Pons (tissue), 1 donor: ENCODE measurements around the gene NCAPD2.
A peak's percentile ranks its signal among the peaks of the same experiment; 100 is the strongest.

ENCODE experiments used
- DNase-seq: peaks from one replicate; pipeline ENCODE4 v3.0.0-alpha.2; 2016; ENCODE audit warnings: low spot score

The NCAPD2 gene

DNA sequence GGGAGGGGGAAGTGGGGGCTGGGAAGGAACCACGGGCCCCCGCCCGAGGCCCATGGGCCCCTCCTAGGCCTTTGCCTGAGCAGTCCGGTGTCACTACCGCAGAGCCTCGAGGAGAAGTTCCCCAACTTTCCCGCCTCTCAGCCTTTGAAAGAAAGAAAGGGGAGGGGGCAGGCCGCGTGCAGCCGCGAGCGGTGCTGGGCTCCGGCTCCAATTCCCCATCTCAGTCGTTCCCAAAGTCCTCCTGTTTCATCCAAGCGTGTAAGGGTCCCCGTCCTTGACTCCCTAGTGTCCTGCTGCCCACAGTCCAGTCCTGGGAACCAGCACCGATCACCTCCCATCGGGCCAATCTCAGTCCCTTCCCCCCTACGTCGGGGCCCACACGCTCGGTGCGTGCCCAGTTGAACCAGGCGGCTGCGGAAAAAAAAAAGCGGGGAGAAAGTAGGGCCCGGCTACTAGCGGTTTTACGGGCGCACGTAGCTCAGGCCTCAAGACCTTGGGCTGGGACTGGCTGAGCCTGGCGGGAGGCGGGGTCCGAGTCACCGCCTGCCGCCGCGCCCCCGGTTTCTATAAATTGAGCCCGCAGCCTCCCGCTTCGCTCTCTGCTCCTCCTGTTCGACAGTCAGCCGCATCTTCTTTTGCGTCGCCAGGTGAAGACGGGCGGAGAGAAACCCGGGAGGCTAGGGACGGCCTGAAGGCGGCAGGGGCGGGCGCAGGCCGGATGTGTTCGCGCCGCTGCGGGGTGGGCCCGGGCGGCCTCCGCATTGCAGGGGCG is 40.2 kb downstream of the NCAPD2 start, which contains the start of gene GAPDH:
GAPDH (plus strand) TSS at position 595 of the 772 bp plus-strand sequence. CDS start 316 bp downstream, outside the sequence.
- peak; percentile 98 for DNase-seq

DNA sequence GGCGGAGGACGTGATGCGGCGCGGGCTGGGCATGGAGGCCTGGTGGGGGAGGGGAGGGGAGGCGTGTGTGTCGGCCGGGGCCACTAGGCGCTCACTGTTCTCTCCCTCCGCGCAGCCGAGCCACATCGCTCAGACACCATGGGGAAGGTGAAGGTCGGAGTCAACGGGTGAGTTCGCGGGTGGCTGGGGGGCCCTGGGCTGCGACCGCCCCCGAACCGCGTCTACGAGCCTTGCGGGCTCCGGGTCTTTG is 40.7 kb downstream of the NCAPD2 start:
- DNase-seq: no peak

DNA sequence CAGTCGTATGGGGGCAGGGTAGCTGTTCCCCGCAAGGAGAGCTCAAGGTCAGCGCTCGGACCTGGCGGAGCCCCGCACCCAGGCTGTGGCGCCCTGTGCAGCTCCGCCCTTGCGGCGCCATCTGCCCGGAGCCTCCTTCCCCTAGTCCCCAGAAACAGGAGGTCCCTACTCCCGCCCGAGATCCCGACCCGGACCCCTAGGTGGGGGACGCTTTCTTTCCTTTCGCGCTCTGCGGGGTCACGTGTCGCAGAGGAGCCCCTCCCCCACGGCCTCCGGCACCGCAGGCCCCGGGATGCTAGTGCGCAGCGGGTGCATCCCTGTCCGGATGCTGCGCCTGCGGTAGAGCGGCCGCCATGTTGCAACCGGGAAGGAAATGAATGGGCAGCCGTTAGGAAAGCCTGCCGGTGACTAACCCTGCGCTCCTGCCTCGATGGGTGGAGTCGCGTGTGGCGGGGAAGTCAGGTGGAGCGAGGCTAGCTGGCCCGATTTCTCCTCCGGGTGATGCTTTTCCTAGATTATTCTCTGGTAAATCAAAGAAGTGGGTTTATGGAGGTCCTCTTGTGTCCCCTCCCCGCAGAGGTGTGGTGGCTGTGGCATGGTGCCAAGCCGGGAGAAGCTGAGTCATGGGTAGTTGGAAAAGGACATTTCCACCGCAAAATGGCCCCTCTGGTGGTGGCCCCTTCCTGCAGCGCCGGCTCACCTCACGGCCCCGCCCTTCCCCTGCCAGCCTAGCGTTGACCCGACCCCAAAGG is 41.2 kb downstream of the NCAPD2 start:
- DNase-seq: no peak

DNA sequence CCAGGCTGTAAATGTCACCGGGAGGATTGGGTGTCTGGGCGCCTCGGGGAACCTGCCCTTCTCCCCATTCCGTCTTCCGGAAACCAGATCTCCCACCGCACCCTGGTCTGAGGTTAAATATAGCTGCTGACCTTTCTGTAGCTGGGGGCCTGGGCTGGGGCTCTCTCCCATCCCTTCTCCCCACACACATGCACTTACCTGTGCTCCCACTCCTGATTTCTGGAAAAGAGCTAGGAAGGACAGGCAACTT is 41.7 kb downstream of the NCAPD2 start:
- no peak for DNase-seq

DNA sequence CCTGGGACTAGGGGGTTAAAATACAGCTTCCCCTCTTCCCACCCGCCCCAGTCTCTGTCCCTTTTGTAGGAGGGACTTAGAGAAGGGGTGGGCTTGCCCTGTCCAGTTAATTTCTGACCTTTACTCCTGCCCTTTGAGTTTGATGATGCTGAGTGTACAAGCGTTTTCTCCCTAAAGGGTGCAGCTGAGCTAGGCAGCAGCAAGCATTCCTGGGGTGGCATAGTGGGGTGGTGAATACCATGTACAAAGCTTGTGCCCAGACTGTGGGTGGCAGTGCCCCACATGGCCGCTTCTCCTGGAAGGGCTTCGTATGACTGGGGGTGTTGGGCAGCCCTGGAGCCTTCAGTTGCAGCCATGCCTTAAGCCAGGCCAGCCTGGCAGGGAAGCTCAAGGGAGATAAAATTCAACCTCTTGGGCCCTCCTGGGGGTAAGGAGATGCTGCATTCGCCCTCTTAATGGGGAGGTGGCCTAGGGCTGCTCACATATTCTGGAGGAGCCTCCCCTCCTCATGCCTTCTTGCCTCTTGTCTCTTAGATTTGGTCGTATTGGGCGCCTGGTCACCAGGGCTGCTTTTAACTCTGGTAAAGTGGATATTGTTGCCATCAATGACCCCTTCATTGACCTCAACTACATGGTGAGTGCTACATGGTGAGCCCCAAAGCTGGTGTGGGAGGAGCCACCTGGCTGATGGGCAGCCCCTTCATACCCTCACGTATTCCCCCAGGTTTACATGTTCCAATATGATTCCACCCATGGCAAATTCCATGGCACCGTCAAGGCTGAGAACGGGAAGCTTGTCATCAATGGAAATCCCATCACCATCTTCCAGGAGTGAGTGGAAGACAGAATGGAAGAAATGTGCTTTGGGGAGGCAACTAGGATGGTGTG is 42.3 kb downstream of the NCAPD2 start:
- no peak for DNase-seq

DNA sequence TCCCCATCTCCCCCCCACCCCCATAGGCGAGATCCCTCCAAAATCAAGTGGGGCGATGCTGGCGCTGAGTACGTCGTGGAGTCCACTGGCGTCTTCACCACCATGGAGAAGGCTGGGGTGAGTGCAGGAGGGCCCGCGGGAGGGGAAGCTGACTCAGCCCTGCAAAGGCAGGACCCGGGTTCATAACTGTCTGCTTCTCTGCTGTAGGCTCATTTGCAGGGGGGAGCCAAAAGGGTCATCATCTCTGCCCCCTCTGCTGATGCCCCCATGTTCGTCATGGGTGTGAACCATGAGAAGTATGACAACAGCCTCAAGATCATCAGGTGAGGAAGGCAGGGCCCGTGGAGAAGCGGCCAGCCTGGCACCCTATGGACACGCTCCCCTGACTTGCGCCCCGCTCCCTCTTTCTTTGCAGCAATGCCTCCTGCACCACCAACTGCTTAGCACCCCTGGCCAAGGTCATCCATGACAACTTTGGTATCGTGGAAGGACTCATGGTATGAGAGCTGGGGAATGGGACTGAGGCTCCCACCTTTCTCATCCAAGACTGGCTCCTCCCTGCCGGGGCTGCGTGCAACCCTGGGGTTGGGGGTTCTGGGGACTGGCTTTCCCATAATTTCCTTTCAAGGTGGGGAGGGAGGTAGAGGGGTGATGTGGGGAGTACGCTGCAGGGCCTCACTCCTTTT is 43.1 kb downstream of the NCAPD2 start:
- DNase-seq: no peak

DNA sequence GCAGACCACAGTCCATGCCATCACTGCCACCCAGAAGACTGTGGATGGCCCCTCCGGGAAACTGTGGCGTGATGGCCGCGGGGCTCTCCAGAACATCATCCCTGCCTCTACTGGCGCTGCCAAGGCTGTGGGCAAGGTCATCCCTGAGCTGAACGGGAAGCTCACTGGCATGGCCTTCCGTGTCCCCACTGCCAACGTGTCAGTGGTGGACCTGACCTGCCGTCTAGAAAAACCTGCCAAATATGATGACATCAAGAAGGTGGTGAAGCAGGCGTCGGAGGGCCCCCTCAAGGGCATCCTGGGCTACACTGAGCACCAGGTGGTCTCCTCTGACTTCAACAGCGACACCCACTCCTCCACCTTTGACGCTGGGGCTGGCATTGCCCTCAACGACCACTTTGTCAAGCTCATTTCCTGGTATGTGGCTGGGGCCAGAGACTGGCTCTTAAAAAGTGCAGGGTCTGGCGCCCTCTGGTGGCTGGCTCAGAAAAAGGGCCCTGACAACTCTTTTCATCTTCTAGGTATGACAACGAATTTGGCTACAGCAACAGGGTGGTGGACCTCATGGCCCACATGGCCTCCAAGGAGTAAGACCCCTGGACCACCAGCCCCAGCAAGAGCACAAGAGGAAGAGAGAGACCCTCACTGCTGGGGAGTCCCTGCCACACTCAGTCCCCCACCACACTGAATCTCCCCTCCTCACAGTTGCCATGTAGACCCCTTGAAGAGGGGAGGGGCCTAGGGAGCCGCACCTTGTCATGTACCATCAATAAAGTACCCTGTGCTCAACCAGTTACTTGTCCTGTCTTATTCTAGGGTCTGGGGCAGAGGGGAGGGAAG is 43.9 kb downstream of the NCAPD2 start:
- peak; percentile 83 for DNase-seq

DNA sequence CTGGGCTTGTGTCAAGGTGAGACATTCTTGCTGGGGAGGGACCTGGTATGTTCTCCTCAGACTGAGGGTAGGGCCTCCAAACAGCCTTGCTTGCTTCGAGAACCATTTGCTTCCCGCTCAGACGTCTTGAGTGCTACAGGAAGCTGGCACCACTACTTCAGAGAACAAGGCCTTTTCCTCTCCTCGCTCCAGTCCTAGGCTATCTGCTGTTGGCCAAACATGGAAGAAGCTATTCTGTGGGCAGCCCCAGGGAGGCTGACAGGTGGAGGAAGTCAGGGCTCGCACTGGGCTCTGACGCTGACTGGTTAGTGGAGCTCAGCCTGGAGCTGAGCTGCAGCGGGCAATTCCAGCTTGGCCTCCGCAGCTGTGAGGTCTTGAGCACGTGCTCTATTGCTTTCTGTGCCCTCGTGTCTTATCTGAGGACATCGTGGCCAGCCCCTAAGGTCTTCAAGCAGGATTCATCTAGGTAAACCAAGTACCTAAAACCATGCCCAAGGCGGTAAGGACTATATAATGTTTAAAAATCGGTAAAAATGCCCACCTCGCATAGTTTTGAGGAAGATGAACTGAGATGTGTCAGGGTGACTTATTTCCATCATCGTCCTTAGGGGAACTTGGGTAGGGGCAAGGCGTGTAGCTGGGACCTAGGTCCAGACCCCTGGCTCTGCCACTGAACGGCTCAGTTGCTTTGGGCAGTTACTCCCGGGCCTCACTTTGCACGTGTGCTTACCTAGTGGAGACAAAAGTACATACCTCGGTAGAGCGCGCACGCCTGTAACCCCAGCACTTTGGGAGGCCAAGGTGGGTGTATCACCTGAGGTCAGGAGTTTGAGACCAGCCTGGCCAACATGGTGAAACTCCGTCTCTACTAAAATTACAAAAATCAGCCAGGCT is 44.8 kb downstream of the NCAPD2 start:
- peak; percentile 58 for DNase-seq

DNA sequence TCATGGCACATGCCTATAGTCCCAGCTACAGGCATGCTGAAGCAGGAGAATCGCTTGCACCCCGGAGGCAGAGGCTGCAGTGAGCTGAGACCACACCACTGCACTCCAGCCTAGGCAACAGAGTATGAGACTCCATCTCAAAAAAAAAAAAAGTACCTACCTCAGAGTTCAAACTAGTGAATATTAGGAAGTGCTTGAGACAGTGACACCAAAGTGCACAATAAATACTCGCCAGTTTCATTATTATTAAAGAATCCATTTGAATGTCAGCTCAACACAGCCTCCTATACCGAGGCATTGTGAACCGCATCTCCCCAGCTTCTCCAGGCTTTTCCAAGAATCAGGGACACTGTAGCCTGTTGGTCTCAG is 45.4 kb downstream of the NCAPD2 start:
- no peak for DNase-seq

DNA sequence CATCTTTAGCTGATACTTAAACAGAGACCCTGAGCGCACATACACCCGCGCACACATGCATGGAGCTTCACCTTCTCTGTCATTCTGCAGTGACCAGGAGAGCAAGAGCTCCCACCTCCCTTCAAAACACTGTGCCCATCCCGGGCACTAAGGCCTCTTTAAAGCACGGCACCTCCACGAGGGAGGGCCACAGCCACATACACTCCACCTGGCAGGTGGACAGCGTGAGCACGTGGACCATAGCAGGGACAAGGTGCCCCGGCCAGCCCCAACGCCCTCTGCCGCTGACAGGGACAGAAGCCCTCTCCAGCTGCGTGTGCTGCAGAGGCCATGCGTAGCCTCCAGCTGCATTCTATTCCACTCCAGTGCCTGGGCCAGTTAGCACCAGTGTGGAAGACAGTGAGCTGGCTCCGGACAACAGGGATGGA is 45.8 kb downstream of the NCAPD2 start:
- DNase-seq: no peak

DNA sequence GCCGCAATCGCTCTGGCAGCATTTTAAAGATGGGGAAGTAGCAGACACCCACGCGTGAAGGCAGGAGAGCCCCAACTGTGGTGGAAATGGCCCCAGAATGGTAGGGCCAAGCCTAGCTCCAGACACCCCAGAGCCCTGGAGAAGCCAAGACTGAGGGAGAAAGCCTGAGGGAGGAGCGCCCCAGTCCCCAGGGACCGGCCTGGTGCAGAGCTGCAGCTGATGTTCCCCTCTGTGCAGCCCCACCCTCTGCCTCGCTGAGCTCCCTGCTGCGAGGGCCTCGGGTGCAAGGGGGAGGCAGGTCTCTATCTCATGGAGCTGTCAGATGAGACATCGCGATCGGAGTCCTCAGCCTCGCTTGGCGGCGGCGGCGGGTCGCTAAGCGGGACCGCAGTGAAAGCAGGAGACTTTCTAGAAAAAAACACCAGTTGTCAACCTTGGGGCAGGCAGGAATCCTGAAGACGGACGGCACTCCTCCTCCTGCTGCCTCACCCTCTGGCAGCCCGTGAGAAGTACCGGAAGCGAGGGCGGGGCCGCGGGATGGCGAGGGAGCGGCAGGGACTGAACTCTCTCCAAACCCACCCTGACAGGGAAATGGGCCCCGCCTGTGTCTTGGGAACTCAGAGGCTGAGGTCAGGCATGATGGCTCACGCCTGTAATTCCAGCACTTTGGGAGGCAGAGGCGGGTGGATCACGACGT is 46.4 kb downstream of the NCAPD2 start:
- no peak for DNase-seq

DNA sequence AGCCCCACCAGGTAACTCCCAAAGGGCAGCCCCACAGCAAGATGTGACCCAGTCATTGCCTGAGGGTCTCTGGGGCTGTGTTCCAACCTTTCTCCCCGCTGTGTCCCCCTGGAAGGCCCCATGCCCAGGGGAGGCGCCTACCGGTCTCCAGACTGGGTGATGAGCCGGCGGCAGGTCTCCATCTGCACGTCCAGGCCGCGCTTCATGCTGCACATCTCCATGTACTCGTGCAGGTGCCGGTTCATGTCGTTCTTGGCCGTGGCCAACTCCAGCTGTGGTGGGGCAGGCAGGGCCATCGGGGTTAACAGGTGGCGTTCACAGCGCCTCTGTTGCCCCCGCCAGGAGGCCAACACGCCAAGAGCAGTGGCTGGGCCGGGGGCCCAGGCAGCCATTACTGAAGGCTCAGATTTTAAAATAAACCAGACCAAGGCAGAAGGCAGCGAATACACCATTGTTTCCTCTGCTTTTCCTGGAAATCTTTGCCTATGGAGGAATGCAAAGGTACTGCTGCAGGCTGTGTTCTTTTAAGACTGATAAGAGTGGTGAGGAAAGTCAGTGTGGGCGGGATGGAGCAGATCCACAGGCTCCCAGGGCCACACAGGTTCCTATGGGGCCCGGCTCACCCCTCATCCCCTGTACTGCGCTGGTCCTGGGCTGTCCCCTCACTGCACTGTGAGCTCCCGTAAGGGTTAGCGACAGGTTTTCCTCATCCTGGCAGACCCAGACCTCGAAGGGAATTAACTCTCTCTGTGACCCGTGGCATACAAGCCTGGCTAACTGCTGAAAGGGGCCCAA is 47.7 kb downstream of the NCAPD2 start:
- DNase-seq: no peak

DNA sequence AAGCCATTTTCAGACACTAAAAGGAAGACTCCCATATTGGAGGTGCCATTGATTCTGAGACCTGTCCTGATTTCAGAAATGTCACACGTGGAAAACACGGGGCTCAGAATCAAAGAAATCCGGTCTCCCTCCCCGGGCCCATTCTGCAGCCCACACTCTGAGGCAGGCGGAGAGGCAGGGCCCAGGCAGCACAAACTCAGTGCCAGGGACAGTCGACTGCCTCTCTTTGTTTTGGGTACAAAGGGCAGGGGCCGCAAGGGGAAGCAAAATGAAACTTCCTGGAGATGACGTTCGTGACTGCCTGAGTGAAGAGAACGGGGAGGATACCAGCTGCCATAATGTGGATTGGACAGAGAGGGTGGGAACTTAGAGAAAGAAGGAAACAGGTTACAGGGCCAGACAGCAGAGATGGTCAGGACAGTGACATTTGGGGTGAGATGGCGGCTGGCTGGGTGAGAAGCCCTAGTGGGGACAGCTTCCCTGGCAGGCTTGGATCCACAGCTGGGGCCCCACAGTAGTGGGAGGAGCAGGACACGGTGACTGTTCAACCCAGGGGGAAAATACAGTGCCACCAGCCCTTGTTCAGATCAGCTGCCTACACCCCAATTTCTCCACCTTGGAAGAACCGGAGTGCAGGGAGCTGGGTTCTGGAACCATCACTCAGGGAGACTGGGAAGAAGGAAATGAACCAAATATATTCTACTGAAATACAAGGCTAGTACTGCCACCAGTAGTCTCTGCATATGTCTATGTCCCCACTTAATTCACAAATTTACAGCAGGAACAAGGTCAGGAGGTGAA is 48.5 kb downstream of the NCAPD2 start:
- no peak for DNase-seq

DNA sequence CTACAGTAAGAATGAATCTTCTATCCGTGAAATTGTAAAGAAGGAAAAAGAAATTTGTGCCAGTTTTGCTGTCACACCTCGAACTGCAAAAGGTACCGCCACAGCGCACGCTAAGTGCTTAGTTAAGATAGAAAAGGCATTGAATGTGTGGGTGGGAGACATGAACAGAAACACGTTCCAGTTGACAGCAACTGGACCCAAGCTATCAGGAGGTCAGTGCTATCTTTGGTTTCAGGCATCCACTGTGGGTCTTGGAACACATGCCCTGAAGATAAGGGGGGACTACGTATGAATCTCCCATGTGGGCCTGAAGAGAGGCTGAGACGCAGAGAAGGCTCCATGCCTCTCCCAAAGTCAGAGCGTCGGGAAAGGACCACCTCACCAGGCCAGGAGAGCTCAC is 52.1 kb downstream of the NCAPD2 start:
- no peak for DNase-seq

DNA sequence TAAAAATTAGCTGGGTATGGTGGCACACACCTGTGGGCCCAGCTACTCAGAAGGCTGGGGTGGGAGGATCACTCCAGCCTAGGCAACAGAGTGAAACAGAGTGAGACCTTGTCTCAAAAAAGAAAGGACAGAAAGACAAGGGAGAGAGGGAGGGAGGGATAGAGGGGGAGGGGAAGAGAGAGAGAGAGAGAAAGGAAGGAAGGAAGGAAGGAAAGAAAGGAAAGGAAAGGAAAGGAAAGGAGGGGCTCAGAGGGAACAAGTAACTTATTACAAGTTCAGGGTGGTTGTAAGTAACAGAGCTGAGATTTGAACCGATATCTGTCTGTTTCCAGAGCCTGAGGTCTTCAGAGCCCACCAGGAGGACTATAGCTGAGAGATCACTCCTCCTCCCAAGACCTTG is 53.7 kb downstream of the NCAPD2 start:
- DNase-seq: no peak

DNA sequence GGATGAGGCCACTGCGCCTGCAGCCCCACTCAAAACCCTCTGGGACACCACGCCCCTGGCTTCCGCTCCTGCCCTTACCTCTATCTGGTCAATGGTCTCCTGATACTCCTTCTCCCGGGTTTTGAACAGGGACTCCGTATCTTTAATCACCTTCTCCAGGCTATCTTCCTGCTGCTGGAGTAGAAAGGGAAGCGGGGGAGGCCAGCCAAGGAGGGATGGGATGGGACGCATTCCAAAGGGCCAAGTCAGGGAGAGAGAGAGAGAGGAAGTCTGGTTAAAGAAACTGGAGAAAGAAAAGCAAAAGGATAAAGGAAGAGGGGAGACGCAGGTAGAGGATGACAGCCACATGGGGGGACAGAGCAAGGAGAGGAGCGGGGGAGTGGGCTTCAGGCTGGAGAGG is 54.1 kb downstream of the NCAPD2 start:
- DNase-seq: no peak

DNA sequence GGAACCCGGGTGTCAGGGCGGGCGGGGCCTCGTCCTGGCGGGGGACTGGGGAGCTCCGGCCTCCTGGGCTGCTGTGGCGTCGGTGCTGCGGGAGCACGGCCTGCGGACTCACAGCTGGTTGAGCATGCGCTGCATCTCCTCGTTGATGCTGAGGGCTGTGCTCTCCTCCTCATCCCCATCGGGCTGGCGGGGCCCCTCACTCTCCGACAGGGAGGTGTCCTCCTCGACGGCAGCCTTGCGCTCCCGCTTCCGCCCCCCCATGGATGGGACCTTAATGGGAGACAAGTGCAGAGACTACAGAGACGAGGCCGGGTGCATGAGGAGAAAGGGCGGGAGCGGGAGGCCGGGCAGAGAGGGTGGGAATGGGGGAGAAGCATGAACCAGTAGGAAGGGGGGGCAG is 54.7 kb downstream of the NCAPD2 start:
- no peak for DNase-seq

DNA sequence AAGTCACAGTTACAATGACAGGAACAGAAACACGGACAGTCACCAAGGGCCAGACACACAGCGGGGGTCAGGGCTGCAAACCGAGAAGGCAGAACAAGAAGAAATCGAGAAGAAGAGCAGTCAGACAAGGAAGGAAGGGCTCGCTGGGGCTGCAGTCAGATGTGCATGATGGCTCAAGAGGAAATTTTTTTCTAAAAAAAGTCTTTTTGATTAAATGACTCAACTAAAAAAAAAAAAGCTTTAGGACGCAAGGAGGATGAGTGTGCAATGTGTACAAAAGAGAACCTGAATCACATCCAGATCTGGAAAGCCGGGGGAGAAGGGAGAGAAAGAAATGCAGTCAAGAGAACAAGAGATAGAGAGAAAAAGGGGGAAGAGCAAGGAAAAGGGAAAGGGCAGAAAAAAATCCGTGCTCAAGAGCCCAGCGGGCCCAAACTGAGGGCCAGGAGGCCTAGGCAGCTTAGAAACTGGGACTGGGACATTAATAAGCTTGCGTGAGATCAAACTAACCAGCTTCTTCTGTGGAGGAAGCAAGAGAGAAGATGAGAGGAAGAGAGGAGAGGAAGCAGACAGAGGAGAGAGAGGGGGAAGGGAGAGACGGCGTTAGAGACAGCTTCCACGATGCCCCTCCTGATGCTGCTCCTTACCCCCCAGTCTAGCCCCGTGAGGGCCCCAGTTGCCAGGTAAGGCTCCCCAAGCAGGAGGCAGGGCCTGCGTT is 55.2 kb downstream of the NCAPD2 start:
- DNase-seq: no peak
